DMS153 treated with DMSO at 0.1 percent for 48 hours (cell line): ENCODE data around the gene FMC1.
A peak's percentile ranks its signal among the peaks of the same experiment; 100 is the strongest.
"Not testable (repeated sequence)": the region's sequence is repeated elsewhere in the genome, so short reads cannot be mapped to it uniquely, and the experiment has no call there.

Source experiments
- DNase-seq: peaks from one replicate; lab custom pipeline; 2025; ENCODE audit not compliant: unreplicated experiment; lab: John Stamatoyannopoulos, UW

The FMC1 gene

GRCh38 chr7:139341058-139341775, at the start of gene FMC1:
Gene FMC1, plus strand, starts transcription at chr7:139341337. Its CDS starts 48 bp downstream, at chr7:139341385.
- DNase-seq, result peak; percentile 79

GRCh38 chr7:139292821-139293220, 48.3 kb upstream of the FMC1 start:
- DNase-seq, result no peak

- DNase-seq, result no peak
These were observed 47.6 kb upstream of the FMC1 start for GRCh38 chr7:139293534-139293933.

GRCh38 chr7:139294241-139294640, 46.9 kb upstream of the FMC1 start:
- DNase-seq, result no peak

- no peak for DNase-seq
These were observed 46.1 kb upstream of the FMC1 start for GRCh38 chr7:139294951-139295575.

GRCh38 chr7:139297795-139298194, 43.3 kb upstream of the FMC1 start:
- no peak for DNase-seq

- no peak for DNase-seq
These were observed 41.8 kb upstream of the FMC1 start for GRCh38 chr7:139299296-139299695.

- no peak for DNase-seq
These were observed 40.7 kb upstream of the FMC1 start for GRCh38 chr7:139300390-139300789.

GRCh38 chr7:139304517-139304916, 36.6 kb upstream of the FMC1 start:
- DNase-seq, result no peak

GRCh38 chr7:139317939-139318505, 23.1 kb upstream of the FMC1 start:
- DNase-seq, result no peak

- no peak for DNase-seq
These were observed 19.9 kb upstream of the FMC1 start for GRCh38 chr7:139321071-139321745.

GRCh38 chr7:139324709-139325108, 16.4 kb upstream of the FMC1 start:
- DNase-seq, result not testable (repeated sequence)

GRCh38 chr7:139328375-139328774, 12.8 kb upstream of the FMC1 start:
- no peak for DNase-seq

GRCh38 chr7:139329119-139329518, 12.0 kb upstream of the FMC1 start:
- no peak for DNase-seq

GRCh38 chr7:139330333-139331030, 10.7 kb upstream of the FMC1 start:
- DNase-seq, result no peak

GRCh38 chr7:139332697-139333359, 8.3 kb upstream of the FMC1 start:
- no peak for DNase-seq

GRCh38 chr7:139333443-139333842, 7.7 kb upstream of the FMC1 start:
- DNase-seq, result not testable (repeated sequence)

GRCh38 chr7:139334399-139335150, 6.6 kb upstream of the FMC1 start:
- DNase-seq, result no peak

GRCh38 chr7:139339025-139339424, 2.1 kb upstream of the FMC1 start:
- DNase-seq, result no peak

- no peak for DNase-seq
These were observed 1.5 kb upstream of the FMC1 start for GRCh38 chr7:139339698-139340036.
